ENCODE data around the gene PEAK1.

Gene PEAK1

GRCh38 chr15:77285057-77285997, 134.6 kb downstream of the PEAK1 start:
- WGBS: 88% methylated on average over 10 of the region's 12 CpGs
- no peak overlapping the region for H3K14ac ChIP-seq (ENCODE audit: low read length in 2 of 2)
- H3K4me1 ChIP-seq (ENCODE audit: control insufficient read depth, insufficient read depth, low read depth, low read length): no peaks in the 10 kb centered on the region

GRCh38 chr15:77282333-77282732, 137.6 kb downstream of the PEAK1 start:
- Histone ChIP-seq H2BK15ac (ENCODE audit: low read depth, poor library complexity, severe bottlenecking) (no peak overlapping the region), H2BK120ac (ENCODE audit: low read depth, low read length) (no peak overlapping the region), H4K8ac (ENCODE audit: low read length) (no peak overlapping the region), H3K23ac (ENCODE audit: low read length in 2 of 2) (no peak overlapping the region), H3K9me3 (ENCODE audit: control insufficient read depth, low read length) (no peaks in the 10 kb centered on the region), H3K27me3 (ENCODE audit: control insufficient read depth in 1 of 2, insufficient read depth in 1 of 2, low read length in 2 of 2) (no peaks in the 10 kb centered on the region), H3K4me1 (ENCODE audit: control insufficient read depth, insufficient read depth, low read depth, low read length) (no peaks in the 10 kb centered on the region), H4K91ac (ENCODE audit: low read length) (no peak overlapping the region), H2AK5ac (ENCODE audit: low read length, severe bottlenecking) (no peak overlapping the region), H3K9ac (ENCODE audit: low read length) (peak overlapping the region; percentile 74), H2BK12ac (ENCODE audit: low read length in 2 of 2) (no peak overlapping the region), H3K4me2 (ENCODE audit: low read length, poor library complexity, severe bottlenecking) (no peak overlapping the region), H2BK5ac (ENCODE audit: low read depth, low read length, poor library complexity, severe bottlenecking) (no peak overlapping the region), H2AFZ (ENCODE audit: low read depth, low read length) (no peak overlapping the region), H3K14ac (ENCODE audit: low read length in 2 of 2) (no peak overlapping the region), H3K4me3 (ENCODE audit: insufficient read depth in 1 of 2, low read depth in 1 of 2, low read length in 2 of 2) (no peak overlapping the region), H3K36me3 (ENCODE audit: control insufficient read depth in 1 of 2, insufficient read depth in 2 of 2, low read depth in 1 of 2, low read length in 2 of 2) (peaks cover 6 to 53% of the 10 kb centered on the region in 2 experiments), H3K4ac (ENCODE audit: low read depth in 1 of 2, low read length in 2 of 2) (no peak overlapping the region), H3K79me1 (replicated peaks; ENCODE audit: low read length, poor library complexity, severe bottlenecking) (peaks cover 3% of the 10 kb centered on the region), H3K27ac (ENCODE audit: low read length, poor library complexity, severe bottlenecking) (no peak overlapping the region), H3K18ac (ENCODE audit: low read depth in 1 of 2, low read length in 2 of 2) (no peak overlapping the region)
- DNase-seq: peak; percentile 14
- WGBS: 61% methylated on average over 2 of the region's 2 CpGs

More at GRCh38 chr15:77285057-77285997, 134.6 kb downstream of the PEAK1 start:
- H3K27ac ChIP-seq (ENCODE audit: low read length, poor library complexity, severe bottlenecking): no peak overlapping the region
- no peak overlapping the region for H2BK12ac ChIP-seq (ENCODE audit: low read length in 2 of 2)
- H3K36me3 ChIP-seq (ENCODE audit: control insufficient read depth in 1 of 2, insufficient read depth in 2 of 2, low read depth in 1 of 2, low read length in 2 of 2): peaks cover 3 to 27% of the 10 kb centered on the region in 2 experiments
- no peak for DNase-seq
- no peak overlapping the region for H2BK5ac ChIP-seq (ENCODE audit: low read depth, low read length, poor library complexity, severe bottlenecking)
- H3K9me3 ChIP-seq (ENCODE audit: control insufficient read depth, low read length): no peaks in the 10 kb centered on the region
- H2BK120ac ChIP-seq (ENCODE audit: low read depth, low read length): no peak overlapping the region
- no peak overlapping the region for H3K18ac ChIP-seq (ENCODE audit: low read depth in 1 of 2, low read length in 2 of 2)
- H4K91ac ChIP-seq (ENCODE audit: low read length): no peak overlapping the region
- no peak overlapping the region for H3K4ac ChIP-seq (ENCODE audit: low read depth in 1 of 2, low read length in 2 of 2)
- no peak overlapping the region for H3K4me3 ChIP-seq (ENCODE audit: insufficient read depth in 1 of 2, low read depth in 1 of 2, low read length in 2 of 2)
- no peak overlapping the region for H3K9ac ChIP-seq (ENCODE audit: low read length)
- H3K23ac ChIP-seq (ENCODE audit: low read length in 2 of 2): no peak overlapping the region
- no peak overlapping the region for H2AFZ ChIP-seq (ENCODE audit: low read depth, low read length)
- H3K27me3 ChIP-seq (ENCODE audit: control insufficient read depth in 1 of 2, insufficient read depth in 1 of 2, low read length in 2 of 2): no peaks in the 10 kb centered on the region
- H4K8ac ChIP-seq (ENCODE audit: low read length): no peak overlapping the region
- no peak overlapping the region for H2BK15ac ChIP-seq (ENCODE audit: low read depth, poor library complexity, severe bottlenecking)
- no peak overlapping the region for H3K4me2 ChIP-seq (ENCODE audit: low read length, poor library complexity, severe bottlenecking)
- peaks cover 6% of the 10 kb centered on the region for H3K79me1 ChIP-seq (replicated peaks; ENCODE audit: low read length, poor library complexity, severe bottlenecking)
- H2AK5ac ChIP-seq (ENCODE audit: low read length, severe bottlenecking): no peak overlapping the region

DNA sequence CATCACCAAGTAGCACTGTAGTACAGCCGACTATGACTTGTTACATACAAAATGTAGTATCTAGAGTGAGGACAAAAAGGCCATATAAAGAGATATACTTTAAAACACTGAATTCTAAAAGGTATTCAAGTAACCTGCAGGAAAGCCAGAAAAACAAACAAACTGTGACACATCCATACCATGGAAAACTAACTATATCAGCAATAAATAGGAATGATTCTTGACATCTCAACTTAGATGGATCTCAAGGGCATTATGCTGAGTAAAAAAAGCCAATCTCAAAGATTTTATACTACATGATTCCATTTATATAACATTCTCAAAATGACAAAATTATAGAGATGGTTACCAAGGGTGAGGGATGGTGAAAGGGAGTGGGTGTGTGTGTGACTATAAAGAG, 143.0 kb downstream of the PEAK1 start:
- H2BK120ac ChIP-seq (ENCODE audit: low read depth, low read length): no peak overlapping the region
- H2AK5ac ChIP-seq (ENCODE audit: low read length, severe bottlenecking): no peak overlapping the region
- no peak overlapping the region for H3K23ac ChIP-seq (ENCODE audit: low read length in 2 of 2)
- no peak overlapping the region for H3K4me3 ChIP-seq (ENCODE audit: insufficient read depth in 1 of 2, low read depth in 1 of 2, low read length in 2 of 2)
- H4K8ac ChIP-seq (ENCODE audit: low read length): no peak overlapping the region
- no peak overlapping the region for H3K27ac ChIP-seq (ENCODE audit: low read length, poor library complexity, severe bottlenecking)
- no peaks in the 10 kb centered on the region for H3K9me3 ChIP-seq (ENCODE audit: control insufficient read depth, low read length)
- no peak for DNase-seq
- peaks cover 3% of the 10 kb centered on the region for H3K79me1 ChIP-seq (replicated peaks; ENCODE audit: low read length, poor library complexity, severe bottlenecking)
- no peak overlapping the region for H3K9ac ChIP-seq (ENCODE audit: low read length)
- no CpG with 5 or more reads among the region's 1 CpG for WGBS
- H4K91ac ChIP-seq (ENCODE audit: low read length): no peak overlapping the region
- peaks cover 3 to 48% of the 10 kb centered on the region in 2 experiments for H3K36me3 ChIP-seq (ENCODE audit: control insufficient read depth in 1 of 2, insufficient read depth in 2 of 2, low read depth in 1 of 2, low read length in 2 of 2)
- H3K18ac ChIP-seq (ENCODE audit: low read depth in 1 of 2, low read length in 2 of 2): no peak overlapping the region
- no peak overlapping the region for H3K4me2 ChIP-seq (ENCODE audit: low read length, poor library complexity, severe bottlenecking)
- no peaks in the 10 kb centered on the region for H3K4me1 ChIP-seq (ENCODE audit: control insufficient read depth, insufficient read depth, low read depth, low read length)
- no peaks in the 10 kb centered on the region for H3K27me3 ChIP-seq (ENCODE audit: control insufficient read depth in 1 of 2, insufficient read depth in 1 of 2, low read length in 2 of 2)
- no peak overlapping the region for H2BK15ac ChIP-seq (ENCODE audit: low read depth, poor library complexity, severe bottlenecking)
- no peak overlapping the region for H3K14ac ChIP-seq (ENCODE audit: low read length in 2 of 2)
- no peak overlapping the region for H3K4ac ChIP-seq (ENCODE audit: low read depth in 1 of 2, low read length in 2 of 2)
- no peak overlapping the region for H2BK12ac ChIP-seq (ENCODE audit: low read length in 2 of 2)
- no peak overlapping the region for H2AFZ ChIP-seq (ENCODE audit: low read depth, low read length)
- no peak overlapping the region for H2BK5ac ChIP-seq (ENCODE audit: low read depth, low read length, poor library complexity, severe bottlenecking)

DNA sequence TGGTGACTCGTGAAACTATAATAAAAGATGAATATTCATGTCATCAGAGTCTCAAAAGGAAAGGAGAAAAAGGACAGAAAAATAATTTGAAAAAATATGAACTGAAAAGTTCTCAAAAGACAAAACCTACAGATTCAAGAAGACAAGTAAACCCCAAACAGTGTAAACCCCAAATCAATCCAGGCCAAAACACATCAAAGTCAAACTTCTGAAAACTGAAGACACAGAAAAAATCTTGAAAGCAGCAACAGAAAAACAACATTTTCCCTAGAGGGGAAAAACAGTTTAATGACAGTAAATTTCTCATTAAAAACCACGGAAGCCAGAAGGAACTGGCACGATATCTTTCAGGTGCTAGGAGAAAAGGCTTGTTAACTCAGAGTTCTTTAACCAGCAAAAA, 143.8 kb downstream of the PEAK1 start:
- WGBS: no CpG with 5 or more reads among the region's 3 CpGs
- Histone ChIP-seq H2BK5ac (ENCODE audit: low read depth, low read length, poor library complexity, severe bottlenecking) (no peak overlapping the region), H3K14ac (ENCODE audit: low read length in 2 of 2) (no peak overlapping the region), H3K27me3 (ENCODE audit: control insufficient read depth in 1 of 2, insufficient read depth in 1 of 2, low read length in 2 of 2) (no peaks in the 10 kb centered on the region), H3K9ac (ENCODE audit: low read length) (peak overlapping the region; percentile 11), H2AFZ (ENCODE audit: low read depth, low read length) (no peak overlapping the region), H3K18ac (ENCODE audit: low read depth in 1 of 2, low read length in 2 of 2) (no peak overlapping the region), H4K8ac (ENCODE audit: low read length) (no peak overlapping the region), H3K4me2 (ENCODE audit: low read length, poor library complexity, severe bottlenecking) (no peak overlapping the region), H2BK12ac (ENCODE audit: low read length in 2 of 2) (no peak overlapping the region), H4K91ac (ENCODE audit: low read length) (no peak overlapping the region), H2BK120ac (ENCODE audit: low read depth, low read length) (no peak overlapping the region), H3K36me3 (ENCODE audit: control insufficient read depth in 1 of 2, insufficient read depth in 2 of 2, low read depth in 1 of 2, low read length in 2 of 2) (peaks cover 3 to 48% of the 10 kb centered on the region in 2 experiments), H3K4me3 (ENCODE audit: insufficient read depth in 1 of 2, low read depth in 1 of 2, low read length in 2 of 2) (no peak overlapping the region), H3K9me3 (ENCODE audit: control insufficient read depth, low read length) (no peaks in the 10 kb centered on the region), H3K4me1 (ENCODE audit: control insufficient read depth, insufficient read depth, low read depth, low read length) (no peaks in the 10 kb centered on the region), H2BK15ac (ENCODE audit: low read depth, poor library complexity, severe bottlenecking) (no peak overlapping the region), H3K4ac (ENCODE audit: low read depth in 1 of 2, low read length in 2 of 2) (no peak overlapping the region), H2AK5ac (ENCODE audit: low read length, severe bottlenecking) (no peak overlapping the region), H3K27ac (ENCODE audit: low read length, poor library complexity, severe bottlenecking) (no peak overlapping the region), H3K79me1 (replicated peaks; ENCODE audit: low read length, poor library complexity, severe bottlenecking) (peaks cover 3% of the 10 kb centered on the region), H3K23ac (ENCODE audit: low read length in 2 of 2) (no peak overlapping the region)
- DNase-seq: no peak

Measured in mesenchymal stem cell (in vitro differentiated cells and primary cell).